ENCODE measurements around the gene IPO13. TPM values are rescaled to one million over a fixed set of nuclear protein-coding genes. Genes with fewer than 3 reads are reported as not detected.
A peak's percentile ranks its signal among the peaks of the same experiment; 100 is the strongest.

The IPO13 gene
- total and polyA plus RNA-seq, 7 donors: 26.8 to 140 (median 93.0) TPM

DNA sequence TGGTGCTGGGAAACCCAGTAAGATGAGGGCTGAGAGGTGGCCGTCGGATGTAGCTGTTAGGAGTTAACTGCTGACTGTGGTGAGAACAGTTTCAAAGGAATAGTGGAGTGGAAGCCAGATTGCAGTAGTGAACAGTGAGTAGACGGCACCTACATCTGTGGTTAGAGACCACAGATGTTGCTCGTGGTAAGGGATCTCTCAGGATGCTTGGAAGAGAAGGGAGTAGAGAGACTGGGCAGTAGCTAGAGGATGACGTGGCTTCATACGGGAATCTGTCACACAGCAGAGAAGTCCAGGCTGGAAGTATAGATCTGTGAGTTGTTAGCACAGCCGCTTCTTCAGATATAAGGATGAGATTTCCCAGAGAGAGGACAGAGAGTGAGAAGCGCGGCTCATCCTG, 20.9 kb upstream of the IPO13 start:
- DNase-seq (no peak), ATAC-seq (no peak)
- no peak for TF ChIP-seq CTCF (IDR thresholded peaks at IDR 0.05)
- Histone ChIP-seq H3K27me3 (ENCODE audit: insufficient read depth in 3 of 3, low read length in 2 of 3) (no peaks in the 10 kb centered on the region), H3K36me3 (ENCODE audit: insufficient read depth in 1 of 2, low read depth in 1 of 2) (peaks cover 0 to 29% of the 10 kb centered on the region in 2 donors), H3K9me3 (no peaks in the 10 kb centered on the region), H3K4me3 (no peak overlapping the region), H3K27ac (no peak overlapping the region), H3K4me1 (no peaks in the 10 kb centered on the region)
- 92 to 95% (median 94%) methylated on average over 9 of the region's 9 CpGs for WGBS, 3 donors
- intact Hi-C loops (cut with DNase I): no loop called here

- Histone ChIP-seq H3K36me3 (ENCODE audit: insufficient read depth in 1 of 2, low read depth in 1 of 2) (peaks cover 0 to 13% of the 10 kb centered on the region in 2 donors), H3K9me3 (no peaks in the 10 kb centered on the region), H3K4me1 (peaks cover 18% of the 10 kb centered on the region), H3K27ac (no peak overlapping the region), H3K27me3 (ENCODE audit: insufficient read depth in 3 of 3, low read length in 2 of 3) (peaks cover 0 to 4% (median 0%) of the 10 kb centered on the region in 3 donors), H3K4me3 (no peak overlapping the region)
- no peak for ATAC-seq
- WGBS, 3 donors: 93 to 97% (median 96%) methylated on average over 10 of the region's 10 CpGs
- peak; percentile 36 for TF ChIP-seq CTCF (IDR thresholded peaks at IDR 0.05)
- intact Hi-C loops (cut with DNase I): loop anchor here (5.0 to 10.0 kb wide), 3 partner anchors 48 to 266 kb away; no protein-coding TSS in a partner anchor
- no peak for DNase-seq
Observed at GRCh38 chr1:43930168-43930948, 16.4 kb upstream of the IPO13 start.

DNA sequence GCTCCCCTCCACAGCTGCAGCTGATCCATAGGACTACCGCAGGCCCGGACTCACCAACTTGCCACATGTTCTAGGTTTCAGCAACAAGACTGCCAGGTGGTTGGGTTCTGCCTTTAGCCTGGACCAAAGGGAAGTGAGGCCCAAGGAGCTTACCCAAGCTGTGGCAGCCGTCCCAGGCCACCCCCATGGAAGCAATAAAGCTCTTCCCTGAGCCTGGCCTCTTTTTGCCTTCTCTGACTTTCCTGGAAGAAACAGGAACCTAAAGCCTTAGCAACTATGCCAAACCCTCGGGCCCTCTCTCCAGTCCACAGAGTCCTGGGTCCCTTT, 15.8 kb upstream of the IPO13 start:
- no peak for DNase-seq
- TF ChIP-seq CTCF (IDR thresholded peaks at IDR 0.05): no peak
- ATAC-seq: no peak
- Histone ChIP-seq H3K27me3 (ENCODE audit: insufficient read depth in 3 of 3, low read length in 2 of 3) (peaks cover 0 to 4% (median 0%) of the 10 kb centered on the region in 3 donors), H3K27ac (no peak overlapping the region), H3K9me3 (no peaks in the 10 kb centered on the region), H3K4me1 (peaks cover 19% of the 10 kb centered on the region), H3K4me3 (no peak overlapping the region), H3K36me3 (ENCODE audit: insufficient read depth in 1 of 2, low read depth in 1 of 2) (peaks cover 0 to 7% of the 10 kb centered on the region in 2 donors)
- WGBS, 3 donors: 68 to 72% (median 69%) methylated on average over 4 of the region's 4 CpGs
- intact Hi-C loops (cut with DNase I): loop anchor here (5.0 to 10.0 kb wide), 3 partner anchors 49 to 266 kb away; no protein-coding TSS in a partner anchor

- ATAC-seq (no peak), DNase-seq (no peak)
- Histone ChIP-seq H3K4me1 (peaks cover 25% of the 10 kb centered on the region), H3K27me3 (ENCODE audit: insufficient read depth in 3 of 3, low read length in 2 of 3) (peaks cover 0 to 4% (median 0%) of the 10 kb centered on the region in 3 donors), H3K27ac (no peak overlapping the region), H3K9me3 (no peaks in the 10 kb centered on the region), H3K36me3 (ENCODE audit: insufficient read depth in 1 of 2, low read depth in 1 of 2) (no peaks in the 10 kb centered on the region), H3K4me3 (no peak overlapping the region)
- WGBS, 3 donors: 82 to 87% (median 83%) methylated on average over 13 of the region's 13 CpGs
- TF ChIP-seq CTCF (IDR thresholded peaks at IDR 0.05): no peak
- intact Hi-C loops (cut with DNase I): loop anchor here (5.0 to 10.0 kb wide), 3 partner anchors 50 to 267 kb away; no protein-coding TSS in a partner anchor
Observed at GRCh38 chr1:43931711-43932660, 14.8 kb upstream of the IPO13 start.

All from psoas muscle (tissue), 8 donors.